SK-N-SH (cell line): ENCODE data around the gene NLGN1. TPM values are rescaled to one million over a fixed set of nuclear protein-coding genes. Genes with fewer than 3 reads are reported as not detected.

Experiments used
- CTCF ChIA-PET: fragments of 300-600, 350-600 bp; formaldehyde crosslinking; extraction: SDS; loops from one replicate; lab custom pipeline; 2021; lab: Yijun Ruan, JAX
- POLR2A ChIA-PET: fragments of 350-600 bp; sonication (Branson Sonifier 250); formaldehyde crosslinking; extraction: SDS; loops from one replicate; lab custom pipeline; 2020; ENCODE audit warnings: antibody characterized with exemption, inconsistent platforms; lab: Yijun Ruan, JAX
- DNase-seq: peaks from one replicate; pipeline ENCODE4 v3.0.0; 2012
- H2AFZ ChIP-seq: fragments of 200-600 bp; sonication (generic); 2 replicates; pipeline ENCODE4 v1.8.1; 2016; ENCODE audit warnings: antibody characterized with exemption, mild to moderate bottlenecking, low read depth
- H3F3A ChIP-seq: fragments of 200-600 bp; sonication (generic); replicated peaks from 2 replicates; pipeline ENCODE3; 2016; ENCODE audit warnings: antibody characterized with exemption, mild to moderate bottlenecking; ENCODE audit not compliant: insufficient read depth
- H3K27ac ChIP-seq, 2 experiments: fragments of 200-500 bp in 1 of 2; fragments of 200-600 bp in 1 of 2; sonication (Bioruptor generic) in 1 of 2; sonication (generic), shearing (Covaris generic) in 1 of 2; 2 replicates each; pipeline versions ENCODE4 v1.5.1 to v1.6.1; 2014 to 2016; ENCODE audit warnings: low read depth in 2 of 2, inconsistent platforms in 1 of 2, low read length in 1 of 2, mild to moderate bottlenecking in 1 of 2, mixed read lengths in 1 of 2
- H3K27me3 ChIP-seq: fragments of 200-600 bp; sonication (generic), shearing (Covaris generic); 2 replicates; pipeline ENCODE4 v1.6.1; 2016; ENCODE audit warnings: mixed run types; ENCODE audit not compliant: insufficient read depth
- H3K36me3 ChIP-seq, 2 experiments: fragments of 200-500 bp in 1 of 2; fragments of 200-600 bp in 1 of 2; sonication (Bioruptor generic) in 1 of 2; sonication (generic) in 1 of 2; replicated peaks in 1 of 2; 2 replicates each; pipeline versions ENCODE3 to v1.5.1; 2014 to 2016; ENCODE audit warnings: low read length in 1 of 2, mild to moderate bottlenecking in 1 of 2; ENCODE audit not compliant: insufficient read depth in 2 of 2, control insufficient read depth in 1 of 2
- H3K4me1 ChIP-seq, 2 experiments: fragments of 200-500 bp in 1 of 2; fragments of 200-600 bp in 1 of 2; sonication (Bioruptor generic) in 1 of 2; sonication (generic), shearing (Covaris generic) in 1 of 2; 2 replicates each; pipeline versions ENCODE4 v1.5.1 to v1.6.1; 2014 to 2016; ENCODE audit warnings: low read depth in 1 of 2, low read length in 1 of 2, mixed run types in 1 of 2; ENCODE audit not compliant: insufficient read depth in 2 of 2, control insufficient read depth in 1 of 2
- H3K4me2 ChIP-seq: fragments of 200-600 bp; sonication (generic), shearing (Covaris generic); 2 replicates; pipeline ENCODE4 v1.6.1; 2017; ENCODE audit warnings: mixed run types
- H3K4me3 ChIP-seq, 2 experiments: fragments of 200-500 bp in 1 of 2; fragments of 200-600 bp in 1 of 2; sonication (Bioruptor generic) in 1 of 2; sonication (generic), shearing (Covaris generic) in 1 of 2; 2 replicates each; pipeline versions ENCODE4 v1.5.1 to v1.8.1; 2014 to 2016; ENCODE audit warnings: low read depth in 2 of 2, inconsistent platforms in 1 of 2, low read length in 1 of 2, mild to moderate bottlenecking in 1 of 2, mixed read lengths in 1 of 2, moderate library complexity in 1 of 2
- H3K79me2 ChIP-seq: fragments of 200-600 bp; sonication (generic); 2 replicates; pipeline ENCODE4 v1.8.1; 2017; ENCODE audit warnings: mild to moderate bottlenecking; ENCODE audit not compliant: insufficient read depth
- H3K9ac ChIP-seq: fragments of 200-600 bp; sonication (generic); 2 replicates; pipeline ENCODE4 v1.6.1; 2017; ENCODE audit warnings: mixed run types
- H3K9me2 ChIP-seq: fragments of 200-600 bp; sonication (generic); 2 replicates; pipeline ENCODE4 v1.6.1; 2017; ENCODE audit warnings: mixed run types
- H3K9me3 ChIP-seq: fragments of 200-600 bp; sonication (generic); 2 replicates; pipeline ENCODE4 v1.6.1; 2017; ENCODE audit warnings: mixed run types, mild to moderate bottlenecking, moderate library complexity
- H4K20me1 ChIP-seq: fragments of 200-600 bp; sonication (generic); 2 replicates; pipeline ENCODE4 v1.6.1; 2017; ENCODE audit warnings: mild to moderate bottlenecking, mixed run types; ENCODE audit not compliant: insufficient read depth
- EP300 ChIP-seq, 2 experiments: IDR thresholded peaks; 2 replicates each; pipeline versions ENCODE4 v1.4.0 to v1.6.1; 2012; ENCODE audit warnings: borderline replicate concordance in 1 of 2, low read depth in 1 of 2, low read length in 1 of 2
- EZH2phosphoT487 ChIP-seq: fragments of 200-600 bp; sonication (generic); IDR thresholded peaks from 2 replicates; pipeline ENCODE4 v1.6.1; 2017; ENCODE audit warnings: low read depth, mixed run types, mild to moderate bottlenecking, antibody characterized with exemption, moderate library complexity, borderline replicate concordance
- FOSL2 ChIP-seq: IDR thresholded peaks from 2 replicates; pipeline ENCODE4 v1.4.0; 2012; ENCODE audit warnings: low read depth, mild to moderate bottlenecking, moderate library complexity, borderline replicate concordance
- GABPA ChIP-seq: IDR thresholded peaks from 2 replicates; pipeline ENCODE4 v1.4.0; 2012; ENCODE audit warnings: low read depth, mild to moderate bottlenecking
- GATA2 ChIP-seq: sonication (generic); formaldehyde crosslinking; IDR thresholded peaks from 2 replicates; pipeline ENCODE4 v1.5.0; 2020; ENCODE audit warnings: mild to moderate bottlenecking, missing genetic modification reagents
- JUND ChIP-seq: IDR thresholded peaks from 2 replicates; pipeline ENCODE4 v1.4.0; 2012
- MEF2A ChIP-seq: IDR thresholded peaks from 2 replicates; pipeline ENCODE4 v1.4.0; 2012; ENCODE audit warnings: low read depth, borderline replicate concordance
- MXI1 ChIP-seq: IDR thresholded peaks from 2 replicates; pipeline ENCODE4 v1.6.1; 2012; ENCODE audit warnings: mild to moderate bottlenecking, low read depth, low read length, improper control_type of control experiment
- NRF1 ChIP-seq: IDR thresholded peaks from 2 replicates; pipeline ENCODE4 v1.6.1; 2012; ENCODE audit warnings: low read depth, mild to moderate bottlenecking, low read length
- POLR2AphosphoS5 ChIP-seq: IDR thresholded peaks from 2 replicates; pipeline ENCODE4 v1.6.1; 2012; ENCODE audit warnings: low read depth, low read length
- RAD21 ChIP-seq: IDR thresholded peaks from 2 replicates; pipeline ENCODE4 v1.6.1; 2012; ENCODE audit warnings: mild to moderate bottlenecking, low read length
- RCOR1 ChIP-seq: fragments of 150-350 bp; IDR thresholded peaks from 2 replicates; pipeline ENCODE4 v1.6.1; 2017; ENCODE audit warnings: antibody characterized with exemption, low read length
- RFX5 ChIP-seq: IDR thresholded peaks from 2 replicates; pipeline ENCODE4 v1.6.1; 2012; ENCODE audit warnings: mild to moderate bottlenecking, improper control_type of control experiment, low read length
- RXRA ChIP-seq: IDR thresholded peaks from 2 replicates; pipeline ENCODE4 v1.4.0; 2012; ENCODE audit warnings: low read depth, mild to moderate bottlenecking, borderline replicate concordance
- SMC3 ChIP-seq: IDR thresholded peaks from 2 replicates; pipeline ENCODE4 v1.6.1; 2012; ENCODE audit warnings: low read depth, low read length, improper control_type of control experiment
- TAF1 ChIP-seq: IDR thresholded peaks from 2 replicates; pipeline ENCODE4 v1.6.1; 2012; ENCODE audit warnings: low read depth, mild to moderate bottlenecking, low read length, moderate library complexity, borderline replicate concordance
- TCF12 ChIP-seq: IDR thresholded peaks from 2 replicates; pipeline ENCODE4 v1.4.0; 2012
- TEAD4 ChIP-seq: IDR thresholded peaks from 2 replicates; pipeline ENCODE4 v1.4.0; 2012; ENCODE audit warnings: mild to moderate bottlenecking, borderline replicate concordance; ENCODE audit not compliant: insufficient read depth
- WGBS: methylation state at CpG from one replicate; pipeline ENCODE4 v1.1.6; 2017; ENCODE audit warnings: low lambda C conversion rate; 5-methylcytosine and 5-hydroxymethylcytosine counted together
- polyA plus RNA-seq, 3 experiments: library from polyadenylated mRNA; depleted of rRNA; stranded (reverse); fragments of >200 nt; gene quantifications; 2 replicates each; pipeline ENCODE4 v1.2.3, GENCODE V29; 2012
- TF ChIP-seq, protein P1 (sequence below): IDR thresholded peaks from 2 replicates; pipeline ENCODE4 v1.4.0; 2012; ENCODE audit warnings: low read depth
- TF ChIP-seq, protein P2 (sequence below): IDR thresholded peaks from 2 replicates; pipeline ENCODE4 v1.4.0; 2012; ENCODE audit warnings: low read depth, borderline replicate concordance
- TF ChIP-seq, protein P3 (sequence below): IDR thresholded peaks from 2 replicates; pipeline ENCODE4 v1.4.0; 2012; ENCODE audit warnings: low read depth, borderline replicate concordance
- TF ChIP-seq, protein P4 (sequence below): IDR thresholded peaks from 2 replicates; pipeline ENCODE4; 2012

NLGN1 gene
- polyA plus RNA-seq, 1 of the 3 experiments (the other 2 are of a cell fraction): 1.5 TPM

DNA sequence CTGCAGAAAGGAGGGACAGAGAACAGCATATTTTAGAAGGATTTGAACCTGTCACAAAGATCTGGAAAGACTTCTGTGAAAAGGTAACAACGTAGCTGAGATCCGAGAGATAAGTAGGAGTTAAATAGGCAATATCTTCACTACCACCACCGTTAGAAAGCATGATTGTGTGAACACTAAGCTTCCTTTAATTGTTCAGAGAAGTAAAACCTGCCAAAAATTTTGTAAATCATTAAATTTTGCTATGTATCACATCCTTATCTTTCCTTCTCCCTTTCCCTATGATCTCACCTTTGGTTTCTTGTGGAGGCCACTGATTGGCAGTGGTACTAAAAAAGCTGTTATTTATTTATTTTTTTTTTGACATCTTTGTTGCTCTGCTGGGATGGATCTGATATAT is 346.9 kb downstream of the NLGN1 start:
- H3K9me3 ChIP-seq: no peaks in the 10 kb centered on the region; the same call in 1 of the 2 replicates
- ChIA-PET POLR2A (no interaction called here), CTCF (interaction anchor here (0.9 to 1.8 kb wide), 3 partner anchors 11 to 32 kb away, joined by 3 to 6 read pairs (median 3); no protein-coding TSS in a partner anchor)
- H3K4me2 ChIP-seq: no peak overlapping the region
- H3K27me3 ChIP-seq: no peaks in the 10 kb centered on the region
- 86% methylated on average over 3 of the region's 3 CpGs for WGBS
- H3K4me3 ChIP-seq: no peak overlapping the region
- peaks cover 3 to 30% of the 10 kb centered on the region in 2 experiments; a peak in 3 of 4 replicates for H3K4me1 ChIP-seq
- no peaks in the 10 kb centered on the region; the same call in 1 of the 2 replicates for H3K79me2 ChIP-seq
- TF ChIP-seq, protein P1, sequence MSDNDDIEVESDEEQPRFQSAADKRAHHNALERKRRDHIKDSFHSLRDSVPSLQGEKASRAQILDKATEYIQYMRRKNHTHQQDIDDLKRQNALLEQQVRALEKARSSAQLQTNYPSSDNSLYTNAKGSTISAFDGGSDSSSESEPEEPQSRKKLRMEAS: no peak
- TF ChIP-seq, protein P2, sequence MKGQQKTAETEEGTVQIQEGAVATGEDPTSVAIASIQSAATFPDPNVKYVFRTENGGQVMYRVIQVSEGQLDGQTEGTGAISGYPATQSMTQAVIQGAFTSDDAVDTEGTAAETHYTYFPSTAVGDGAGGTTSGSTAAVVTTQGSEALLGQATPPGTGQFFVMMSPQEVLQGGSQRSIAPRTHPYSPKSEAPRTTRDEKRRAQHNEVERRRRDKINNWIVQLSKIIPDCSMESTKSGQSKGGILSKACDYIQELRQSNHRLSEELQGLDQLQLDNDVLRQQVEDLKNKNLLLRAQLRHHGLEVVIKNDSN: no peak
- TF ChIP-seq MXI1 (no peak), GATA2 (CRISPR knock-in tag) (no peak)
- TF ChIP-seq, protein P3, sequence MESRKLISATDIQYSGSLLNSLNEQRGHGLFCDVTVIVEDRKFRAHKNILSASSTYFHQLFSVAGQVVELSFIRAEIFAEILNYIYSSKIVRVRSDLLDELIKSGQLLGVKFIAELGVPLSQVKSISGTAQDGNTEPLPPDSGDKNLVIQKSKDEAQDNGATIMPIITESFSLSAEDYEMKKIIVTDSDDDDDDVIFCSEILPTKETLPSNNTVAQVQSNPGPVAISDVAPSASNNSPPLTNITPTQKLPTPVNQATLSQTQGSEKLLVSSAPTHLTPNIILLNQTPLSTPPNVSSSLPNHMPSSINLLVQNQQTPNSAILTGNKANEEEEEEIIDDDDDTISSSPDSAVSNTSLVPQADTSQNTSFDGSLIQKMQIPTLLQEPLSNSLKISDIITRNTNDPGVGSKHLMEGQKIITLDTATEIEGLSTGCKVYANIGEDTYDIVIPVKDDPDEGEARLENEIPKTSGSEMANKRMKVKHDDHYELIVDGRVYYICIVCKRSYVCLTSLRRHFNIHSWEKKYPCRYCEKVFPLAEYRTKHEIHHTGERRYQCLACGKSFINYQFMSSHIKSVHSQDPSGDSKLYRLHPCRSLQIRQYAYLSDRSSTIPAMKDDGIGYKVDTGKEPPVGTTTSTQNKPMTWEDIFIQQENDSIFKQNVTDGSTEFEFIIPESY: no peak
- no peak for DNase-seq
- H3F3A ChIP-seq: peaks cover 65% of the 10 kb centered on the region
- no peak overlapping the region for H3K9ac ChIP-seq
- no peaks in the 10 kb centered on the region for H4K20me1 ChIP-seq
- H3K9me2 ChIP-seq: no peaks in the 10 kb centered on the region
- H2AFZ ChIP-seq: no peak overlapping the region
- H3K27ac ChIP-seq: peak overlapping the region; percentile 16 to 88; a peak in 2 of 4 replicates
- no peaks in the 10 kb centered on the region for H3K36me3 ChIP-seq

DNA sequence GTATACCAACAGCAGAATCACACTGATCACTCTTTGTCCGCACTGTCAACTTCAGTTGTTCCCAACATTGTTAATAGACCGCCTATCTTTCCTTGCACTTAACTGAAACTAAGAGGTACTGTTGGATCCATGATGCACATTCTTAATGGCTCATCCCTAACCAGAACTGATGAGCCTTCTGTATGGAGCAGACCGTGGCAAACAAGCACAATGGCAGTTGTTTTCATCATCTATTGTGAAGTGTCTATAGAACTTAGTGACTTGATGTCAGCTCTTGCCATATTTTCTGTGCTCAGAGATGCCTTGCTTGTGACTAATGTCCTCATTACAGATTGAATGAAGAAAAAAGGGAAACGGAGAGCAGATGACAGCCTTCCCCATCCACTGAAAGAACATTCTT is 347.4 kb downstream of the NLGN1 start:
- H3K4me2 ChIP-seq: no peak overlapping the region
- no peaks in the 10 kb centered on the region for H3K9me2 ChIP-seq
- H3K9me3 ChIP-seq: no peaks in the 10 kb centered on the region; the same call in 1 of the 2 replicates
- H3K27ac ChIP-seq: peak overlapping the region in 1 of 2 experiments; percentile 88; a peak in 1 of 4 replicates
- no peaks in the 10 kb centered on the region for H4K20me1 ChIP-seq
- H3K79me2 ChIP-seq: no peaks in the 10 kb centered on the region; the same call in 1 of the 2 replicates
- peaks cover 61% of the 10 kb centered on the region for H3F3A ChIP-seq
- H3K36me3 ChIP-seq: no peaks in the 10 kb centered on the region
- no peak for TF ChIP-seq RXRA
- TF ChIP-seq MEF2A: no peak
- TF ChIP-seq TCF12: no peak
- no peak for TF ChIP-seq FOSL2
- no peak for TF ChIP-seq TAF1
- TF ChIP-seq, protein P4, sequence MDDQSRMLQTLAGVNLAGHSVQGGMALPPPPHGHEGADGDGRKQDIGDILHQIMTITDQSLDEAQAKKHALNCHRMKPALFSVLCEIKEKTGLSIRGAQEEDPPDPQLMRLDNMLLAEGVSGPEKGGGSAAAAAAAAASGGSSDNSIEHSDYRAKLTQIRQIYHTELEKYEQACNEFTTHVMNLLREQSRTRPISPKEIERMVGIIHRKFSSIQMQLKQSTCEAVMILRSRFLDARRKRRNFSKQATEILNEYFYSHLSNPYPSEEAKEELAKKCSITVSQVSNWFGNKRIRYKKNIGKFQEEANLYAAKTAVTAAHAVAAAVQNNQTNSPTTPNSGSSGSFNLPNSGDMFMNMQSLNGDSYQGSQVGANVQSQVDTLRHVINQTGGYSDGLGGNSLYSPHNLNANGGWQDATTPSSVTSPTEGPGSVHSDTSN: no peak
- no peak for TF ChIP-seq EZH2phosphoT487
- TF ChIP-seq, protein P2: no peak
- TF ChIP-seq EP300 (IDR thresholded peaks at IDR 0.05; ENCODE audit: borderline replicate concordance in 1 of 2, low read depth in 1 of 2, low read length in 1 of 2): no peak
- no peak for TF ChIP-seq JUND
- TF ChIP-seq NRF1: no peak
- no peak for TF ChIP-seq POLR2AphosphoS5
- no peak for TF ChIP-seq GABPA
- TF ChIP-seq TEAD4: no peak
- TF ChIP-seq RCOR1: no peak
- TF ChIP-seq SMC3: no peak
- TF ChIP-seq RFX5: no peak
- TF ChIP-seq RAD21: no peak
- no peaks in the 10 kb centered on the region for H3K27me3 ChIP-seq
- no peak overlapping the region for H3K9ac ChIP-seq
- H3K4me1 ChIP-seq: peaks cover 4 to 30% of the 10 kb centered on the region in 2 experiments; a peak in 3 of 4 replicates
- no peak for DNase-seq
- CTCF ChIA-PET: interaction anchor here (0.9 to 1.8 kb wide), 2 partner anchors 11 to 31 kb away, joined by 3 to 6 read pairs; no protein-coding TSS in a partner anchor
- H3K4me3 ChIP-seq: no peak overlapping the region
- WGBS: 81% methylated on average over 4 of the region's 4 CpGs
- POLR2A ChIA-PET: no interaction called here
- no peak overlapping the region for H2AFZ ChIP-seq
